Skeletal muscle cell (primary cell): ENCODE results near the gene ENOX1.

ENCODE experiments used
- DNase-seq: peaks from one replicate; pipeline ENCODE4 v3.0.0-alpha.2; 2010; ENCODE audit warnings: low read depth
- H3K4me3 ChIP-seq: 2 replicates; pipeline ENCODE4 v1.5.1; 2011; ENCODE audit warnings: low read depth, mild to moderate bottlenecking, control low read depth, low read length, moderate library complexity

The ENOX1 gene

DNA sequence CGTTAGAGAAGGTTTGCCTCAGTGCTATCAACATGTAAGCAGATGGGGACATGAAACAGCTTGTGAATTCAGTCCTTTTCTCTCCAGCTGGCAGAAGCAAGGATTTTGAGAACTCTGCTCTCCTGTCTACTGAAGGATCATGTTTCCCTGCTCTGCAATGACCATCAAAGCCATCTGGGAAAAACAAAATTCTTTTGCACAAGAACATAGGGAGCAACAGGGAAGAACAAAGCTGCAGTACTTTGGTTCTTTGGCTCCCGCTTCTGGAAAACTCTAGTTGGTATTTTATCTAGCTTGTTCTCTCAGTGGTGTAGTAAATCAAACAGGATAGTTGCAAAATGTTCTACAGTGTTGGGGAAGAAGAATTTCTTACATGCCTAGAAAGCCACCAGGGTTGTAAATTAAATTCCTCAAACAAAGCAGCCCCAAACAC lies 270.4 kb downstream of the ENOX1 start:
- H3K4me3 ChIP-seq: no peak overlapping the region
- DNase-seq: peak; percentile 93

GRCh38 chr13:43515531-43515930 lies 271.2 kb downstream of the ENOX1 start:
- no peak for DNase-seq
- H3K4me3 ChIP-seq: no peak overlapping the region

DNA sequence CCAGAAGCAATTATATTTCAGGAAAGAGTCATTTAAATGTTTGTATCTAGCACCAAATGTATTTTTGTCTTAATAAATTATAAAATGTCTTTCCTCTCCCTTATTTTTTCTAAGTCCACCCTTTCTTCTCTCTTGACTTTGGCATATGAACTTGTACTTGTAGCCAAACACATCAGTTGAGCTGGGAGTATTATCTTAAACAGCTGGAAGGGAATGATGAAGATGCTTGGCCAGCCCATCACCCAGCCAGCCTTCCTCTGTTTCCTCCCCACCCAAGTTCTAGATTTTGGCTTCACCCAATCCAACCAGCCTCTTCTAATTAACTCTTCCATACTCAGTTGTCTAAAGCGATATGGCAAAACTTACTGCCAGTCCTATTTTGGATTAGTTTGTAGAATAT lies 272.5 kb downstream of the ENOX1 start:
- no peak for DNase-seq
- no peak overlapping the region for H3K4me3 ChIP-seq

DNA sequence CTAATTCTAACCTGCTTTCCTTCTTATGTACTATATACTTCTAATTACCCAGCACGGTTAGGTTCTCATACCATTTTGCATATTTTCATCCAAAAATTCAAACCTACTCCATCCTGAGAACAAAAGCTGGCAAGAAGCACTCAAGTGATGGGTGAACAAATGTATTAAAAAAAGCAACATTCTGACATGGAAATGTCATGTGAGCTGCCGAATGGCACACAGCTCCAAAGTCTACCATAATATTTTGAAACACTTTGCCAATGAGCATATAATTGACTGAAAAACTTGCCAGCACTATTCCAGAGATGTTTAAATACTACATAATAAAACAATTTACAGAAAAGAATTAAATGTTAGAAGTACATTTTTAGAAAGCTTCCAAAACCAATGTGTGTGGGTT lies 274.6 kb downstream of the ENOX1 start:
- H3K4me3 ChIP-seq: no peak overlapping the region

GRCh38 chr13:43510956-43511901 lies 275.5 kb downstream of the ENOX1 start:
- no peak overlapping the region for H3K4me3 ChIP-seq
- DNase-seq: no peak

More for the DNA sequence above, 274.6 kb downstream of the ENOX1 start:
- no peak for DNase-seq

DNA sequence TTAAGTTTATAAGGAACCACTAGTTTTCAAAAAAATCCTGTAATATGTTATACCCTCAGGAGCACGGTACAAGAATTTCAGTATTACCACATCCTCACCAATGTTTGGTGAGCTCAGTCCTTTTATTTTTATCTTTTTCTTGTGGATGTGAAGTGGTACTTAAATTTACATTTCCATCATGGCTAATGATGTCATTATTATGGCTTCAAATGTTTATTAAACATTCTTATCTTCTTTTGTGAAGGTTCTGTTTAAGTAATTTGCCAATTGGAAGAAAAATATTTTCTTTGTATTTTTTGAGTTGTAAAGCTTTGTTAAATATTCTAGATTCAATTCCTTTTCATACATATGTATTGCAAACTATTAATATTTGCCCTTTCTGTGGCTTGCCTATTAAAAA lies 291.0 kb downstream of the ENOX1 start:
- no peak for DNase-seq
- no peak overlapping the region for H3K4me3 ChIP-seq

GRCh38 chr13:43494206-43494605 lies 292.6 kb downstream of the ENOX1 start:
- no peak for DNase-seq
- H3K4me3 ChIP-seq: no peak overlapping the region

DNA sequence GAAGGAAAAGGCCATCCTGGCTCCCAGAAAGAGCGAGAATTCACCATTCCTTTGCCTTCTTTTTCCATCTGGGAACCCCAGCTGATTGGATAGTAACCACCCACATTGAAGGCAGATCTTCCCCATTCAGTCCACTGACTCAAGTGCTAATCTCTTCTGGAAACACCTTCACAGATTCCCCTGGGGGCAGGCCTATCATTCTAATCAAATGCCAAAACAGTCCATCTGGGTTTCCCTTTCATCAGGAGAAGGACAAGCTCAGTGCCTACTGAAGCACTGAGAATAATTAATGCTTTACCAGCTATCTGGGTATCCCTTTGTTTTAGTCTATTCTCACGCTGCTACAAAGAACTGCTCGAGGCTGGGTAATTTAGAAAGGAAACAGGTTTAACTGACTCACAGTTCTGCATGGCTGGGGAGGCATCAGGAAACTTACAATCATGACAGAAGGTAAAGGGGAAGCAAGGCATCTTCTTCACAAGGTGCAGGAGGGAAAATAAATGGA lies 293.2 kb downstream of the ENOX1 start:
- no peak for DNase-seq
- H3K4me3 ChIP-seq: no peak overlapping the region

DNA sequence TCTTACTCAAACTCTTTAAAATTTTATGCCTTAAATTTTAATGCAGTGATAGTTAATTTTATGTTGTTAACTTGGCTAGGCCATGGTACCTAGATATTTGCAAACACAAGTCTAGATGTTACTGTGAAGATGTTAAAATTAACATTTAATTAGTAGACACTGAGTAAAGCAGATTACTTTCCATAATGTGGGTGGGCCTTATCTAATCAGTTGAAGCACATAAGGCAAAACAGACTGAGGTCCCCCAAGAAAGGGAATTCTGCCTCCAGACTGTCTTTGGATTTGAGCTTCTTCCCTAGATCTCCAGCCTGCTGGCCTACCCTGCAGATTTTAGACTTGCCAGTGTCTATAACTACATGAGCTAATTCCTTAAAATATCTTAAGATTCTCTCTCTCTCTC lies 294.0 kb downstream of the ENOX1 start:
- H3K4me3 ChIP-seq: no peak overlapping the region
- DNase-seq: no peak

DNA sequence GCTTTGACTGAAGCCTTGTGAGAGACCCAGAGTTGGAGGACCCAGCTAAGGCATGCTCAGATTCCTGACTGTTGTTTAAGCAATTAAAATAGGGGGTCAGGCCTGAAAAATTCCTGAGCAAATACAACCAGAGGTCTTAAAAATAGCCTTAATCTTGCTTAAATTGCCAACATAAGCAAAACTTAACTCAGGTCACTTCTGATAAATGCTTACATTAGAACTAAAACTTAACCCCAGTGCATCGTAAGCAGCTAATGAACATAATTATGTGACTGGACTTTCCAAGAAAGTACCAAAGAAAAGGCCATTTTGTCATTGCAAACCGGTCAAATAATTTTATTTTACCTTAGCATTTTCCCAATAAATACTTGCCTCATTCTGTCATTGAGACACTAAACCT lies 294.5 kb downstream of the ENOX1 start:
- no peak overlapping the region for H3K4me3 ChIP-seq
- no peak for DNase-seq

GRCh38 chr13:43489233-43489632 lies 297.5 kb downstream of the ENOX1 start:
- no peak for DNase-seq
- H3K4me3 ChIP-seq: no peak overlapping the region

- no peak overlapping the region for H3K4me3 ChIP-seq
- DNase-seq: no peak
These were observed 298.9 kb downstream of the ENOX1 start for GRCh38 chr13:43487885-43488284.

DNA sequence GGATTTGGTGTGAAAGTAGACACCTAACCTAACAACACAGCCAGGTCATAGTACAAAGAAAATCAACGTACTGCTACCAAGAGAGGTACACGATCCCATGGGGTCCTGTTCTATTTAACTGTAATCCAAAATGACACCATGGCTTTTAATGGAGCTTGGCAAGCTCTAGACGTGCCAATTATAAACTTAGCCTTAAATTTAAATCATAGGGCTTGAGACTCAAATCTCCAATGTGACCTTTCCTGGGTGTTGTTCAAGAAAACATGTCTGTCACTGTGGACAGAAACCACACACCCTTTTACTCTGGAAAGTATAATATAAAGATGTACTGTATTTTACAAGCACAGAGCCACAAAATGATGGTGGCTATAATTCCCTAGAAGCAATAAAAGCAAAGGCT lies 299.3 kb downstream of the ENOX1 start:
- H3K4me3 ChIP-seq: no peak overlapping the region
- no peak for DNase-seq

GRCh38 chr13:43484432-43485225 lies 302.1 kb downstream of the ENOX1 start:
- no peak overlapping the region for H3K4me3 ChIP-seq
- no peak for DNase-seq

DNA sequence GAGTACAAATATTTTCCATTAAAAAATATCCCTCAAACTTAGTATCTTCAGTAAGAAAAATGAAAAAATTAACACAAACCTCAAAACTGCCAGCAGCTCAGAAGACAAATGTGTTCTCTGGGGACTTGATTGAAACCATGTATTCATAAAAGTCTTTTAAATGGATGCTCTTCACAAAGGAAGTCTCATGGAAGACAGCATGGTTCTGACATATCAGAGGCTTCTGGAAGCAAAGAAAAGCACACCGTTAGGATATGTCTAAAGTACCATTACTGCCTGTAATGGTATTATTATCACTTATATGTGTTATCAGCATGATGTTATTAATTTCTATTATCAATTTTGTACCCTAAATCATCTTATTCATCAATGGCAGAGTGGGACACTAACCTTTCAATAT lies 302.8 kb downstream of the ENOX1 start:
- no peak overlapping the region for H3K4me3 ChIP-seq
- DNase-seq: no peak

- DNase-seq: no peak
- no peak overlapping the region for H3K4me3 ChIP-seq
These were observed 304.1 kb downstream of the ENOX1 start for GRCh38 chr13:43482641-43483040.

DNA sequence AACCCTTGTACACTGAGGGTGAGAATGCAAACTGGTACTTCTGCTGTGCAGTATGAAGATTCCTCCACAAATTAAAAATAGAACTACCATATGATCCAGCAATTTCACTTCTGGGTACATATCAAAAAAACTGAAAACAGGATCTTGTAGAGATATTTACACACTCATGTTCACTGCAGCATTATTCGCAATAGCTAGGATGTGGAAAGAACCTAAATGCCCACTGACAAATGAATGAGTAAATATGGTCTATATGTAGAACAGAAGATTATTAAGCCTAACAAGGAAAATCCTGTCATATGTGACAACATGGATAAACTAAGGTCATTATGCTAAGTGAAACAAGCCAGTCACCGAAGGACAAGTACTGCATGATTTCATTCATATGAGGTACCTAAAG lies 304.7 kb downstream of the ENOX1 start:
- H3K4me3 ChIP-seq: no peak overlapping the region
- DNase-seq: no peak

- DNase-seq: no peak
- no peak overlapping the region for H3K4me3 ChIP-seq
These were observed 307.9 kb downstream of the ENOX1 start for GRCh38 chr13:43478902-43479301.

GRCh38 chr13:43478211-43478610 lies 308.6 kb downstream of the ENOX1 start:
- H3K4me3 ChIP-seq: no peak overlapping the region
- no peak for DNase-seq

- DNase-seq: no peak
- H3K4me3 ChIP-seq: no peak overlapping the region
These were observed 311.6 kb downstream of the ENOX1 start for GRCh38 chr13:43475140-43475539.
